Smooth muscle cell (in vitro differentiated cells): ENCODE data around the gene NTM. TPM values are rescaled to one million over a fixed set of nuclear protein-coding genes. Genes with fewer than 3 reads are reported as not detected.

ENCODE experiments used
- DNase-seq: peaks from one replicate; lab custom pipeline; 2025; ENCODE audit not compliant: unreplicated experiment; lab: John Stamatoyannopoulos, UW
- H2AFZ ChIP-seq: fragments of 200-600 bp; sonication (generic); 2 replicates; pipeline ENCODE4 v1.6.0; 2016; ENCODE audit warnings: antibody characterized with exemption, low read depth, mild to moderate bottlenecking
- H3F3A ChIP-seq: fragments of 200-600 bp; sonication (generic); 2 replicates; pipeline ENCODE4 v1.6.0; 2017; ENCODE audit warnings: antibody characterized with exemption, low read depth
- H3K27ac ChIP-seq: fragments of 200-600 bp; sonication (generic); 2 replicates; pipeline ENCODE4 v1.5.1; 2016; ENCODE audit warnings: low read depth, mild to moderate bottlenecking
- H3K27me3 ChIP-seq: fragments of 200-600 bp; sonication (generic); 2 replicates; pipeline ENCODE4 v1.6.1; 2016; ENCODE audit warnings: low read depth, mild to moderate bottlenecking
- H3K36me3 ChIP-seq: fragments of 200-600 bp; sonication (generic); 2 replicates; pipeline ENCODE4 v1.5.1; 2016; ENCODE audit warnings: low read depth
- H3K4me1 ChIP-seq: fragments of 200-600 bp; sonication (generic); 2 replicates; pipeline ENCODE4 v1.5.1; 2016; ENCODE audit warnings: low read depth
- H3K4me2 ChIP-seq: fragments of 200-600 bp; sonication (generic); 2 replicates; pipeline ENCODE4 v1.6.0; 2016; ENCODE audit warnings: mild to moderate bottlenecking
- H3K4me3 ChIP-seq: fragments of 200-600 bp; sonication (generic); 2 replicates; pipeline ENCODE4 v1.5.1; 2016; ENCODE audit warnings: mild to moderate bottlenecking
- H3K79me2 ChIP-seq: fragments of 200-600 bp; sonication (generic); 2 replicates; pipeline ENCODE4 v1.6.0; 2016; ENCODE audit warnings: low read depth, mild to moderate bottlenecking
- H3K9ac ChIP-seq: fragments of 200-600 bp; sonication (generic); 2 replicates; pipeline ENCODE4 v1.6.0; 2016; ENCODE audit warnings: low read depth
- H3K9me3 ChIP-seq: fragments of 200-600 bp; sonication (generic); replicated peaks from 2 replicates; pipeline ENCODE4 v1.5.1; 2016; ENCODE audit warnings: low read depth
- H4K20me1 ChIP-seq: fragments of 200-600 bp; sonication (generic); 2 replicates; pipeline ENCODE4 v1.6.0; 2016; ENCODE audit warnings: low read depth
- CTCF ChIP-seq: fragments of 200-600 bp; sonication (generic); IDR thresholded peaks from 2 replicates; pipeline ENCODE4 v1.5.1; 2017; ENCODE audit warnings: borderline replicate concordance, mild to moderate bottlenecking, antibody characterized with exemption; ENCODE audit not compliant: insufficient read depth, poor library complexity, severe bottlenecking
- WGBS: methylation state at CpG from one replicate; pipeline ENCODE4 v1.1.7; 2016; ENCODE audit warnings: low lambda C conversion rate; 5-methylcytosine and 5-hydroxymethylcytosine counted together
- polyA plus RNA-seq: library from polyadenylated mRNA; unstranded; fragments of >200 nt; fragmentation: Nextera tagmentation; extraction: Ambion mirVana; gene quantifications from 2 replicates; pipeline ENCODE4 v1.2.1, GENCODE V29; 2016
- total RNA-seq: library from RNA; depleted of rRNA; stranded (reverse); fragments of >200 nt; gene quantifications from 2 replicates; pipeline ENCODE4 v1.2.3, GENCODE V29; 2014

Gene NTM
- total and polyA plus RNA-seq, 2 experiments from 2014 or later, result 68.9 to 123 TPM

GRCh38 chr11:131895865-131896264, 525.5 kb downstream of the NTM start:
- Histone ChIP-seq H2AFZ (no peak overlapping the region), H3K9me3 (no peaks in the 10 kb centered on the region), H4K20me1 (no peaks in the 10 kb centered on the region), H3K4me3 (no peak overlapping the region), H3F3A (peaks cover 11% of the 10 kb centered on the region), H3K79me2 (no peaks in the 10 kb centered on the region), H3K9ac (no peak overlapping the region), H3K36me3 (no peaks in the 10 kb centered on the region), H3K27me3 (no peaks in the 10 kb centered on the region), H3K4me1 (peaks cover 13% of the 10 kb centered on the region), H3K4me2 (peak overlapping the region; percentile 24), H3K27ac (no peak overlapping the region)
- no peak for TF ChIP-seq CTCF
- no peak for DNase-seq
- WGBS, result 79% methylated on average over 2 of the region's 2 CpGs

- H3K27ac ChIP-seq, result peak overlapping the region; percentile 86
Measured at GRCh38 chr11:131896978-131897615, 526.7 kb downstream of the NTM start.

GRCh38 chr11:131897956-131898355, 527.5 kb downstream of the NTM start:
- Histone ChIP-seq H3K9me3 (no peaks in the 10 kb centered on the region), H3F3A (peaks cover 11% of the 10 kb centered on the region), H4K20me1 (no peaks in the 10 kb centered on the region), H3K27me3 (no peaks in the 10 kb centered on the region), H3K4me2 (peak overlapping the region; percentile 28), H3K9ac (no peak overlapping the region), H3K79me2 (no peaks in the 10 kb centered on the region), H3K4me3 (no peak overlapping the region), H3K4me1 (peaks cover 13% of the 10 kb centered on the region), H3K27ac (peak overlapping the region; percentile 86), H3K36me3 (no peaks in the 10 kb centered on the region), H2AFZ (no peak overlapping the region)
- no peak for TF ChIP-seq CTCF
- DNase-seq, result no peak
- WGBS, result 32% methylated on average over 5 of the region's 5 CpGs

More at GRCh38 chr11:131896978-131897615, 526.7 kb downstream of the NTM start:
- Histone ChIP-seq H3K9ac (no peak overlapping the region), H3K4me3 (no peak overlapping the region), H3K27me3 (no peaks in the 10 kb centered on the region), H3K79me2 (no peaks in the 10 kb centered on the region), H3K36me3 (no peaks in the 10 kb centered on the region), H3K4me1 (peaks cover 13% of the 10 kb centered on the region), H3F3A (peaks cover 11% of the 10 kb centered on the region), H4K20me1 (no peaks in the 10 kb centered on the region), H3K4me2 (peak overlapping the region; percentile 28), H2AFZ (no peak overlapping the region), H3K9me3 (no peaks in the 10 kb centered on the region)
- WGBS, result 93% methylated on average over 8 of the region's 8 CpGs
- no peak for DNase-seq
- TF ChIP-seq CTCF, result no peak

- H3K4me1 ChIP-seq, result peaks cover 13% of the 10 kb centered on the region
- WGBS, result 97% methylated on average over 7 of the region's 7 CpGs
- H3K9ac ChIP-seq, result no peak overlapping the region
- H3K4me2 ChIP-seq, result peak overlapping the region; percentile 28
- no peaks in the 10 kb centered on the region for H4K20me1 ChIP-seq
- no peaks in the 10 kb centered on the region for H3K79me2 ChIP-seq
- TF ChIP-seq CTCF, result no peak
- no peak for DNase-seq
- H2AFZ ChIP-seq, result no peak overlapping the region
- H3K4me3 ChIP-seq, result no peak overlapping the region
- H3K27ac ChIP-seq, result peak overlapping the region; percentile 86
- no peaks in the 10 kb centered on the region for H3K27me3 ChIP-seq
- H3F3A ChIP-seq, result peaks cover 11% of the 10 kb centered on the region
- H3K36me3 ChIP-seq, result no peaks in the 10 kb centered on the region
- no peaks in the 10 kb centered on the region for H3K9me3 ChIP-seq
Measured at GRCh38 chr11:131898949-131899348, 528.5 kb downstream of the NTM start.
